KMS-11 (cell line): ENCODE measurements around the gene EFNA4.
A peak's percentile ranks its signal among the peaks of the same experiment; 100 is the strongest.

ENCODE experiments used
- H2AFZ ChIP-seq: fragments of 200-600 bp; sonication (generic); 2 replicates; pipeline ENCODE4 v1.6.1; 2016; ENCODE audit warnings: antibody characterized with exemption, mixed run types, low read depth
- H3K27ac ChIP-seq: fragments of 200-600 bp; sonication (generic); 2 replicates; pipeline ENCODE4 v1.6.1; 2016; ENCODE audit warnings: mild to moderate bottlenecking, mixed run types
- H3K27me3 ChIP-seq: fragments of 200-600 bp; sonication (generic); 2 replicates; pipeline ENCODE4 v1.6.1; 2017; ENCODE audit warnings: mild to moderate bottlenecking, low read depth, mixed run types, moderate library complexity; ENCODE audit not compliant: insufficient read depth
- H3K36me3 ChIP-seq: fragments of 200-600 bp; sonication (generic); 2 replicates; pipeline ENCODE4 v1.6.1; 2017; ENCODE audit warnings: mild to moderate bottlenecking, mixed run types; ENCODE audit not compliant: insufficient read depth
- H3K4me1 ChIP-seq: fragments of 200-600 bp; sonication (generic); 2 replicates; pipeline ENCODE4 v1.6.1; 2016; ENCODE audit warnings: mild to moderate bottlenecking, low read depth, mixed run types; ENCODE audit not compliant: poor library complexity, severe bottlenecking
- H3K4me2 ChIP-seq: fragments of 200-600 bp; sonication (generic); 2 replicates; pipeline ENCODE4 v1.7.0; 2016; ENCODE audit warnings: mild to moderate bottlenecking, mixed run types
- H3K4me3 ChIP-seq: fragments of 200-600 bp; sonication (generic); IDR thresholded peaks from 2 replicates; pipeline ENCODE4 v1.6.1; 2017; ENCODE audit warnings: low read depth, low read length, mixed read lengths; ENCODE audit not compliant: insufficient read depth
- H3K79me2 ChIP-seq: fragments of 200-600 bp; sonication (generic); 2 replicates; pipeline ENCODE4 v1.6.1; 2016; ENCODE audit warnings: low read depth, mixed run types; ENCODE audit not compliant: insufficient read depth
- H3K9ac ChIP-seq: fragments of 200-600 bp; sonication (generic); 2 replicates; pipeline ENCODE4 v1.6.1; 2016; ENCODE audit warnings: mild to moderate bottlenecking, mixed run types
- H4K20me1 ChIP-seq: fragments of 200-600 bp; sonication (generic); 2 replicates; pipeline ENCODE4 v1.6.1; 2016; ENCODE audit warnings: mild to moderate bottlenecking, mixed run types; ENCODE audit not compliant: insufficient read depth
- CTCF ChIP-seq: fragments of 200-600 bp; sonication (generic); conservative IDR thresholded peaks from 2 replicates; pipeline ENCODE4 v1.6.1; 2017; ENCODE audit warnings: low read depth, mild to moderate bottlenecking, antibody characterized with exemption, low read length, moderate library complexity, mixed read lengths

Gene EFNA4

DNA sequence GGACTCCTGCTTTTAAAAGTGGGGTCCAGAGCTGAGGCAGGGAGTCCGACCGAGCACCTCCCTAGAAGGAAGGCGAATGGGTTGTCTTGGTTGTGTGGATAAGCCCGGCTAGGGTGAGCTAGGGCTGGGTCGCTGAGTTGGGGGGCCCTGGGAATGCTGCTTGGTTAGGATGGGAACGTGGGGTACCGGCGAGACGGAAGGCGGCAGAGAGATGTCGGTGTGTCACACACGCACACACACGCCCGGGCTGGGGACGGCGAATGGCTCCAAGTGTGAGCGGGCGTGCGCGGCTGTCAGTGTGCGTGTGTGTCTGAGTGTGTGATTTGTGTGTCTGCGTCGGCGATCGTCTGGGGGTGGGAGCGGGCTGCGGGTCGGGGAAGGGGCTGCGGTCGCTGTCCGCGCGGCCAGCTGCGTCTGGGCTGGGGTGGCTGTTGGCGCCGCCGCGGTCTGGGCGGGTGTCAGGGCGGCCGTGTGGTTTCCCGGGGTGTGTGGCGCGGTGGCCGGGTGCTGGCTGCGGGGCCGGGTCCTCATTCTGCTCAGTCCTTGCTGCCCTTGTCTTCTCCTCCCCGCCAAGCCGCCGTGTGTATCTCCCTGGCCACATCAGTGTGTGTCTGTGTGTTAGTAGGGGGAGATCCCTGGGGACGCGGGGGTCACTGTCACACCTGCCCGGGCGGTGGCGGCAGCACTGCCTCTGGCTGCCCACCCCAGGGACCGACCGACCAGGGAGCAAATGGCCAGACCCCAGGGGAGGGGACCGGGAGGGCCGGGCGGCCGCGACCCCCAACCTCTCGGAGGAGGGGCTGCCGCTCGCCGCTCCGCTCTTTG is 16.2 kb downstream of the EFNA4 start:
- H3K27ac ChIP-seq, result no peak overlapping the region
- H4K20me1 ChIP-seq, result no peaks in the 10 kb centered on the region
- H3K27me3 ChIP-seq, result peaks cover 64% of the 10 kb centered on the region
- TF ChIP-seq CTCF, result no peak
- no peaks in the 10 kb centered on the region for H3K36me3 ChIP-seq
- no peak overlapping the region for H3K4me3 ChIP-seq
- peak overlapping the region; percentile 77 for H3K4me2 ChIP-seq
- no peak overlapping the region for H3K9ac ChIP-seq
- H3K4me1 ChIP-seq, result peaks cover 74% of the 10 kb centered on the region
- no peaks in the 10 kb centered on the region for H3K79me2 ChIP-seq
- H2AFZ ChIP-seq, result no peak overlapping the region

DNA sequence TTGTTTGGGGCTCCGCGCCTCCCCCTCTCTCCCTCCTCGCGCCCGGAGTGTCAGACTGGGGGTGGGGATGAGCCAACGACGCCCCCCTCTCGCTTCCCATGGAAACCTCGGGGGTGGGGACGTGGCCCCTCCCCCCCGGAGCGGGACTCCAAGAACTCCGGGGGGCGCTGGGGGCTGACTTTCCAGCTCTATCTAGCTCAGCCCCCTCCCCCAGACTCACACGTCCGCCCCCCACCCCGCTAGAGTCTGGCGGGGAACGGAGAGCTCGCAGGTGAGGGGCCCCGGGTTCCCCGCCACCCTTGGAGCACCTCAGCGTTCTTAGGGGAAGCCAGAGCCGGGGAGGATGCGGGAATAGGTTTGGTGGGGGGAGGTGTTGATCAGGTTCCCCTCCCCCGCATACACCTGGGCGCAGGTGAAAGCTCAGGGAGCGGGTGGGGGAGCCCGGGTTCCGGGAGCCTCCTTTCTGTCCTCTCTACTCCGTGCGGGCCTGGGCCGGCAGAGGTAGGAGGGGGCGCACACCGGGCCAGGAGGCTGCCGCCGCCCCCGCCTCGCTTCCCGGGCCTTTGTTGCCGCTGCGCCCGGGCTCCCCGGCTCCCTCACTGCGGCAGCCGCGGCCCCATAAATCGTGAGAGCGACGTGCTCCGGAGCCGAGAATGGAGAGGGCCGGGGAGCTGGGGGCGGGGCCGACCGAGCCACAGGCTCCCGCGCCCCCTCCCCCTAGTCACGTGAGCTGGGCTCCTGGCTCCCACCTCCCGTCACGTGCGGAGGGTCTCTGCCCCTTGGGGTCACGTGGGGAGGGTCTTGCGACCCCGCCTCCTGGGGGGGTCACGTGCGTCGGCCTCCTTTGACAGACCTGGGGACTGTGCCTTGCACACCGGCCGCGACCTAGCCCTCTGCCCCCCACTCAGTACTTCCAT is 17.0 kb downstream of the EFNA4 start:
- Histone ChIP-seq H3K4me1 (peaks cover 76% of the 10 kb centered on the region), H3K36me3 (no peaks in the 10 kb centered on the region), H3K27ac (no peak overlapping the region), H3K4me2 (peak overlapping the region; percentile 77), H3K79me2 (no peaks in the 10 kb centered on the region), H3K9ac (no peak overlapping the region), H3K4me3 (peak overlapping the region; percentile 58), H3K27me3 (peaks cover 64% of the 10 kb centered on the region), H4K20me1 (no peaks in the 10 kb centered on the region), H2AFZ (no peak overlapping the region)
- TF ChIP-seq CTCF, result no peak

- Histone ChIP-seq H4K20me1 (no peaks in the 10 kb centered on the region), H3K79me2 (no peaks in the 10 kb centered on the region), H3K4me2 (peak overlapping the region; percentile 77), H3K36me3 (no peaks in the 10 kb centered on the region), H3K4me1 (peaks cover 86% of the 10 kb centered on the region), H2AFZ (peak overlapping the region; percentile 48), H3K27me3 (peaks cover 64% of the 10 kb centered on the region), H3K9ac (no peak overlapping the region), H3K27ac (no peak overlapping the region), H3K4me3 (peak overlapping the region; percentile 33)
- no peak for TF ChIP-seq CTCF
Measured at GRCh38 chr1:155081472-155082300, 18.1 kb downstream of the EFNA4 start.

GRCh38 chr1:155082301-155083051 is 18.9 kb downstream of the EFNA4 start:
- H3K36me3 ChIP-seq, result no peaks in the 10 kb centered on the region
- peaks cover 62% of the 10 kb centered on the region for H3K27me3 ChIP-seq
- H2AFZ ChIP-seq, result peak overlapping the region; percentile 48
- no peaks in the 10 kb centered on the region for H3K79me2 ChIP-seq
- H4K20me1 ChIP-seq, result no peaks in the 10 kb centered on the region
- H3K4me1 ChIP-seq, result peaks cover 85% of the 10 kb centered on the region
- H3K27ac ChIP-seq, result no peak overlapping the region
- H3K4me2 ChIP-seq, result peak overlapping the region; percentile 77
- no peak overlapping the region for H3K9ac ChIP-seq
- H3K4me3 ChIP-seq, result peak overlapping the region; percentile 33
- no peak for TF ChIP-seq CTCF
